ENCODE data around the gene HEATR9. TPM values are rescaled to one million over a fixed set of nuclear protein-coding genes. Genes with fewer than 3 reads are reported as not detected.

The HEATR9 gene
- total and polyA plus RNA-seq, 2 donors (not counting 3 experiments of a cell fraction or from before 2014, with no cell fraction given), result not detected

GRCh38 chr17:35841505-35841904 is 27.2 kb downstream of the HEATR9 start:
- intact Hi-C loops (cut with micrococcal nuclease), result loop anchor here (10.0 kb wide), 2 partner anchors 103 to 233 kb away; partner anchors contain the start of gene LYZL6
- POLR2A ChIA-PET, result interaction anchor here (0.7 kb wide), 2 partner anchors 8 to 13 kb away, joined by 3 to 5 read pairs; no protein-coding TSS in a partner anchor

More at GRCh38 chr17:35841505-35841904, 27.2 kb downstream of the HEATR9 start:
- Histone ChIP-seq H3K79me2 (ENCODE audit: control insufficient read depth, insufficient read depth, low read length) (peaks cover 5% of the 10 kb centered on the region), H3K36me3 (ENCODE audit: control insufficient read depth in 2 of 2, extremely low read depth in 1 of 2, insufficient read depth in 2 of 2, low read length in 2 of 2) (peaks cover 37 to 47% of the 10 kb centered on the region in 2 experiments), H4K20me1 (replicated peaks; ENCODE audit: control insufficient read depth, extremely low read depth, insufficient read depth, low read length) (no peaks in the 10 kb centered on the region), H3K27ac (ENCODE audit: insufficient read depth, low read depth, low read length) (no peak overlapping the region), H3K9me3 (replicated peaks; ENCODE audit: control insufficient read depth, insufficient read depth, low read length) (no peaks in the 10 kb centered on the region), H3K9ac (replicated peaks; ENCODE audit: extremely low read depth, insufficient read depth, low read length) (no peak overlapping the region), H2AFZ (ENCODE audit: low read depth, low read length) (no peak overlapping the region), H3K4me2 (ENCODE audit: insufficient read depth, low read length) (no peak overlapping the region), H3K27me3 (ENCODE audit: control insufficient read depth in 2 of 2, insufficient read depth in 2 of 2, low read length in 2 of 2) (no peaks in the 10 kb centered on the region), H3K4me1 (ENCODE audit: control insufficient read depth, extremely low read depth, insufficient read depth, low read length) (no peaks in the 10 kb centered on the region), H3K4me3 (replicated peaks in 1 of 3; ENCODE audit: insufficient read depth in 1 of 3, low read depth in 1 of 3, low read length in 3 of 3) (no peak overlapping the region), H3K9me1 (replicated peaks; ENCODE audit: control insufficient read depth, extremely low read depth, insufficient read depth, low read length) (no peaks in the 10 kb centered on the region)
- FAIRE-seq (no peak), DNase-seq (ENCODE audit: low read depth, low spot score) (no peak)
- dilution Hi-C loops (cut with MboI; ENCODE audit: extremely low pct_ligation_motif_present, low sequenced_read_pairs), result no loop called here
- no TSS peak for BruUV-seq (replicated peaks)
- TF ChIP-seq POLR2A (IDR thresholded peaks at IDR 0.05; ENCODE audit: low read depth, low read length) (no peak), GATA2 (IDR thresholded peaks at IDR 0.05; ENCODE audit: insufficient read depth, insufficient read length, low read depth, low read length) (no peak), CTCF (IDR thresholded peaks at IDR 0.05; ENCODE audit: extremely low read depth in 1 of 2, insufficient read depth in 1 of 2, low read depth in 1 of 2, low read length in 2 of 2) (no peak), FOS (IDR thresholded peaks at IDR 0.05; ENCODE audit: borderline replicate concordance, insufficient read depth, low read length) (no peak), EZH2 (IDR thresholded peaks at IDR 0.05; ENCODE audit: borderline replicate concordance, low read depth, low read length, severe bottlenecking) (no peak), MAX (IDR thresholded peaks at IDR 0.05; ENCODE audit: insufficient read depth, insufficient read length) (no peak), MYC (IDR thresholded peaks at IDR 0.05; ENCODE audit: low read depth, low read length) (no peak), JUN (IDR thresholded peaks at IDR 0.05; ENCODE audit: borderline replicate concordance, insufficient read depth, insufficient read length, low read depth) (no peak), POLR2AphosphoS5 (IDR thresholded peaks at IDR 0.05; ENCODE audit: insufficient read depth, low read depth, low read length) (no peak)
- CTCF ChIA-PET, result interaction anchor here (0.9 to 1.7 kb wide), 5 partner anchors 8 to 77 kb away, joined by 3 to 4 read pairs (median 3); no protein-coding TSS in a partner anchor

Measured in endothelial cell of umbilical vein (primary cell).